ENCODE data around the gene NOL4L.

NOL4L gene

GRCh38 chr20:32610472-32611218 lies 25.5 kb upstream of the NOL4L start:
- H3K36me3 ChIP-seq (ENCODE audit: low read length) = no peaks in the 10 kb centered on the region
- no peak overlapping the region for H3K9ac ChIP-seq (ENCODE audit: low read length)
- no peak overlapping the region for H2AFZ ChIP-seq (ENCODE audit: low read depth, low read length, severe bottlenecking)
- no peaks in the 10 kb centered on the region for H3K9me3 ChIP-seq (ENCODE audit: insufficient read depth, low read length)
- TF ChIP-seq CTCF (IDR thresholded peaks at IDR 0.05; ENCODE audit: insufficient read depth, low read length, poor library complexity, severe bottlenecking) (no peak), EZH2phosphoT487 (conservative IDR thresholded peaks at IDR 0.05; ENCODE audit: low read length) (no peak)
- H3K4me3 ChIP-seq (ENCODE audit: insufficient read depth, low read length, poor library complexity, severe bottlenecking) = no peak overlapping the region
- no peak overlapping the region for H3K4me2 ChIP-seq (ENCODE audit: low read depth, low read length, poor library complexity, severe bottlenecking)
- no peaks in the 10 kb centered on the region for H3K79me2 ChIP-seq (ENCODE audit: insufficient read depth, low read length)
- no peaks in the 10 kb centered on the region for H3F3A ChIP-seq (ENCODE audit: insufficient read depth)
- no peak overlapping the region for H3K27ac ChIP-seq (ENCODE audit: low read depth, low read length)
- no peaks in the 10 kb centered on the region for H4K20me1 ChIP-seq (ENCODE audit: low read depth, low read length)
- H3K27me3 ChIP-seq (ENCODE audit: low read length) = no peaks in the 10 kb centered on the region
- H3K9me2 ChIP-seq (replicated peaks; ENCODE audit: insufficient read depth, low read length) = no peaks in the 10 kb centered on the region

- no peak for TF ChIP-seq EZH2phosphoT487 (conservative IDR thresholded peaks at IDR 0.05; ENCODE audit: low read length)
- no peaks in the 10 kb centered on the region for H3K27me3 ChIP-seq (ENCODE audit: low read length)
- no peak overlapping the region for H3K4me2 ChIP-seq (ENCODE audit: low read depth, low read length, poor library complexity, severe bottlenecking)
- H3K36me3 ChIP-seq (ENCODE audit: low read length) = no peaks in the 10 kb centered on the region
- no peaks in the 10 kb centered on the region for H3K9me3 ChIP-seq (ENCODE audit: insufficient read depth, low read length)
- no peaks in the 10 kb centered on the region for H4K20me1 ChIP-seq (ENCODE audit: low read depth, low read length)
- H3K9me2 ChIP-seq (replicated peaks; ENCODE audit: insufficient read depth, low read length) = no peaks in the 10 kb centered on the region
- no peak overlapping the region for H3K9ac ChIP-seq (ENCODE audit: low read length)
- no peak overlapping the region for H2AFZ ChIP-seq (ENCODE audit: low read depth, low read length, severe bottlenecking)
- H3F3A ChIP-seq (ENCODE audit: insufficient read depth) = no peaks in the 10 kb centered on the region
- H3K4me3 ChIP-seq (ENCODE audit: insufficient read depth, low read length, poor library complexity, severe bottlenecking) = no peak overlapping the region
- no peaks in the 10 kb centered on the region for H3K79me2 ChIP-seq (ENCODE audit: insufficient read depth, low read length)
- H3K27ac ChIP-seq (ENCODE audit: low read depth, low read length) = no peak overlapping the region
Measured at GRCh38 chr20:32609993-32610392, 24.9 kb upstream of the NOL4L start.

GRCh38 chr20:32609111-32609773 lies 24.1 kb upstream of the NOL4L start:
- H2AFZ ChIP-seq (ENCODE audit: low read depth, low read length, severe bottlenecking) = no peak overlapping the region
- no peaks in the 10 kb centered on the region for H3K9me3 ChIP-seq (ENCODE audit: insufficient read depth, low read length)
- H3K27ac ChIP-seq (ENCODE audit: low read depth, low read length) = no peak overlapping the region
- no peaks in the 10 kb centered on the region for H3K27me3 ChIP-seq (ENCODE audit: low read length)
- no peaks in the 10 kb centered on the region for H3K9me2 ChIP-seq (replicated peaks; ENCODE audit: insufficient read depth, low read length)
- H3K9ac ChIP-seq (ENCODE audit: low read length) = no peak overlapping the region
- H3K4me2 ChIP-seq (ENCODE audit: low read depth, low read length, poor library complexity, severe bottlenecking) = no peak overlapping the region
- no peak overlapping the region for H3K4me3 ChIP-seq (ENCODE audit: insufficient read depth, low read length, poor library complexity, severe bottlenecking)
- H3F3A ChIP-seq (ENCODE audit: insufficient read depth) = no peaks in the 10 kb centered on the region
- H3K36me3 ChIP-seq (ENCODE audit: low read length) = no peaks in the 10 kb centered on the region
- no peak for TF ChIP-seq CTCF (IDR thresholded peaks at IDR 0.05; ENCODE audit: insufficient read depth, low read length, poor library complexity, severe bottlenecking)
- no peak for TF ChIP-seq EZH2phosphoT487 (conservative IDR thresholded peaks at IDR 0.05; ENCODE audit: low read length)
- H4K20me1 ChIP-seq (ENCODE audit: low read depth, low read length) = no peaks in the 10 kb centered on the region
- H3K79me2 ChIP-seq (ENCODE audit: insufficient read depth, low read length) = no peaks in the 10 kb centered on the region

- Histone ChIP-seq H2AFZ (ENCODE audit: low read depth, low read length, severe bottlenecking) (no peak overlapping the region), H3K27ac (ENCODE audit: low read depth, low read length) (no peak overlapping the region), H3K27me3 (ENCODE audit: low read length) (no peaks in the 10 kb centered on the region), H3K79me2 (ENCODE audit: insufficient read depth, low read length) (no peaks in the 10 kb centered on the region), H3K4me3 (ENCODE audit: insufficient read depth, low read length, poor library complexity, severe bottlenecking) (no peak overlapping the region), H3K9me3 (ENCODE audit: insufficient read depth, low read length) (no peaks in the 10 kb centered on the region), H3K4me2 (ENCODE audit: low read depth, low read length, poor library complexity, severe bottlenecking) (no peak overlapping the region), H3F3A (ENCODE audit: insufficient read depth) (no peaks in the 10 kb centered on the region), H4K20me1 (ENCODE audit: low read depth, low read length) (no peaks in the 10 kb centered on the region), H3K9me2 (replicated peaks; ENCODE audit: insufficient read depth, low read length) (no peaks in the 10 kb centered on the region), H3K36me3 (ENCODE audit: low read length) (no peaks in the 10 kb centered on the region), H3K9ac (ENCODE audit: low read length) (no peak overlapping the region)
- no peak for TF ChIP-seq CTCF (IDR thresholded peaks at IDR 0.05; ENCODE audit: insufficient read depth, low read length, poor library complexity, severe bottlenecking)
- TF ChIP-seq EZH2phosphoT487 (conservative IDR thresholded peaks at IDR 0.05; ENCODE audit: low read length) = no peak
Measured at GRCh38 chr20:32608664-32609015, 23.5 kb upstream of the NOL4L start.
